K562 (cell line): Measurements from ENCODE around the gene ZNF490. TPM values are rescaled to one million over a fixed set of nuclear protein-coding genes. Genes with fewer than 3 reads are reported as not detected.

Experiments
- ATAC-seq: fragments of 200-7000 bp; cut with Tn5 transposase; 3 replicates; pipeline ENCODE4 v1.9.1; 2020; ENCODE audit warnings: moderate library complexity
- BruUV-seq: library from RNA; stranded (reverse); fragments of 400-500 nt; replicated peaks from 2 replicates; lab custom pipeline; 2021; lab: Mats Ljungman, UMichigan
- CTCF ChIA-PET: fragments of 300-600 bp; formaldehyde crosslinking; extraction: SDS; loops from one replicate; lab custom pipeline; 2021; ENCODE audit warnings: low intra/inter-chr PET ratio; lab: Yijun Ruan, JAX
- POLR2A ChIA-PET: fragments of 300-600, 350-650 bp; sonication (Branson Sonifier 250); formaldehyde crosslinking; extraction: SDS; loops from one replicate; lab custom pipeline; 2021; ENCODE audit warnings: antibody characterized with exemption, inconsistent platforms; lab: Yijun Ruan, JAX
- DNase-seq, 4 experiments: peaks; one replicate each; pipeline versions ENCODE4 v3.0.0 to v3.0.0-alpha.2; 2011 to 2018; ENCODE audit warnings: low spot score in 3 of 4, mixed read lengths in 3 of 4; ENCODE audit errors: extremely low read depth in 1 of 4
- FAIRE-seq: peaks from 2 replicates; lab custom pipeline; 2011; peaks lifted over from hg19 to GRCh38; lab: Jason Lieb, UNC
- H2AFZ ChIP-seq: 2 replicates; pipeline ENCODE4 v1.6.0; 2011; ENCODE audit warnings: low read depth, low read length, control low read depth, inconsistent platforms
- H3K27ac ChIP-seq: fragments of 200-600 bp; 3 replicates; pipeline ENCODE4 v1.8.0; 2011; ENCODE audit warnings: low read depth, mild to moderate bottlenecking, control low read depth, inconsistent platforms, low read length, moderate library complexity, mixed read lengths; ENCODE audit errors: extremely low read depth
- H3K27me3 ChIP-seq, 2 experiments: fragments of 300-600 bp in 1 of 2; 2 replicates in 1 of 2; 3 replicates in 1 of 2; pipeline versions ENCODE4 v1.6.0 to v1.8.0; 2011; ENCODE audit warnings: inconsistent platforms in 2 of 2, low read length in 2 of 2, mild to moderate bottlenecking in 1 of 2, mixed read lengths in 1 of 2, moderate library complexity in 1 of 2; ENCODE audit not compliant: control insufficient read depth in 2 of 2, insufficient read depth in 2 of 2
- H3K36me3 ChIP-seq: fragments of 300-600 bp; 3 replicates; pipeline ENCODE4 v1.8.0; 2011; ENCODE audit warnings: mild to moderate bottlenecking, low read length, inconsistent platforms; ENCODE audit not compliant: control insufficient read depth, insufficient read depth
- H3K4me1 ChIP-seq, 2 experiments: fragments of 200-600 bp in 1 of 2; replicated peaks in 1 of 2; 2 replicates in 1 of 2; 3 replicates in 1 of 2; pipeline versions ENCODE4 v1.5.1 to v1.8.0; 2011; ENCODE audit warnings: inconsistent platforms in 2 of 2, low read length in 2 of 2, mild to moderate bottlenecking in 1 of 2, mixed read lengths in 1 of 2, moderate library complexity in 1 of 2; ENCODE audit not compliant: control insufficient read depth in 2 of 2, insufficient read depth in 2 of 2
- H3K4me2 ChIP-seq: 2 replicates; pipeline ENCODE4 v1.6.1; 2011; ENCODE audit warnings: low read length, control low read depth, inconsistent platforms, mixed read lengths; ENCODE audit not compliant: insufficient read depth
- H3K4me3 ChIP-seq: fragments of 200-600 bp; sonication (generic), shearing (Covaris generic); 2 replicates; pipeline ENCODE4 v1.5.1; 2016; ENCODE audit warnings: control low read depth, inconsistent platforms
- H3K79me2 ChIP-seq: fragments of 200-600 bp; 3 replicates; pipeline ENCODE4 v1.8.0; 2011; ENCODE audit warnings: low read length, inconsistent platforms; ENCODE audit not compliant: control insufficient read depth, insufficient read depth
- H3K9ac ChIP-seq, 2 experiments: 2 replicates each; pipeline versions ENCODE4 v1.6.0 to v1.6.1; 2011; ENCODE audit warnings: low read depth in 2 of 2, low read length in 2 of 2, control low read depth in 1 of 2, inconsistent platforms in 1 of 2, mild to moderate bottlenecking in 1 of 2, mixed read lengths in 1 of 2; ENCODE audit not compliant: insufficient read depth in 1 of 2
- H3K9me1 ChIP-seq: one replicate; pipeline ENCODE4 v1.6.0; 2011; ENCODE audit warnings: inconsistent platforms, mild to moderate bottlenecking, low read length, moderate library complexity; ENCODE audit not compliant: control insufficient read depth, insufficient read depth
- H3K9me3 ChIP-seq: replicated peaks from 2 replicates; pipeline ENCODE4 v1.5.1; 2011; ENCODE audit warnings: low read depth, low read length, inconsistent platforms; ENCODE audit not compliant: control insufficient read depth, insufficient read depth
- H4K20me1 ChIP-seq: replicated peaks from 2 replicates; pipeline ENCODE4 v1.6.1; 2011; ENCODE audit warnings: low read length, inconsistent platforms, mixed read lengths; ENCODE audit not compliant: control insufficient read depth, insufficient read depth
- ADNP ChIP-seq: fragments of 200-800 bp; sonication (Bioruptor generic); IDR thresholded peaks from 2 replicates; pipeline ENCODE4 v1.6.1; 2016; ENCODE audit warnings: missing genetic modification characterization, missing compliant biosample characterization
- ARNT ChIP-seq, 2 experiments: fragments of 450-650 bp; IDR thresholded peaks; 2 replicates each; pipeline ENCODE4 v1.6.1; 2016; ENCODE audit warnings: mild to moderate bottlenecking in 1 of 2
- ATF7 ChIP-seq: fragments of 450-650 bp; IDR thresholded peaks from 2 replicates; pipeline ENCODE4 v1.7.1; 2014; ENCODE audit warnings: mild to moderate bottlenecking, moderate library complexity
- BRD4 ChIP-seq: fragments of 200-600 bp; sonication (generic); IDR thresholded peaks from 2 replicates; pipeline ENCODE4 v1.6.1; 2017; ENCODE audit warnings: inconsistent platforms
- BRF2 ChIP-seq: IDR thresholded peaks from 3 replicates; pipeline ENCODE4 v1.6.1; 2011; ENCODE audit warnings: borderline replicate concordance, mild to moderate bottlenecking; ENCODE audit not compliant: insufficient read length, insufficient read depth
- CHD2 ChIP-seq: IDR thresholded peaks from 2 replicates; pipeline ENCODE4 v1.6.1; 2011; ENCODE audit warnings: low read depth, low read length
- ILF3 ChIP-seq: fragments of 450-650 bp; IDR thresholded peaks from 2 replicates; pipeline ENCODE4 v1.6.1; 2018; ENCODE audit warnings: antibody characterized with exemption, mild to moderate bottlenecking, moderate library complexity, borderline replicate concordance
- KDM2B ChIP-seq: fragments of 250-450 bp; sonication (Bioruptor Pico); IDR thresholded peaks from 2 replicates; pipeline ENCODE4 v1.8.0; 2021; ENCODE audit warnings: mild to moderate bottlenecking, moderate library complexity
- LEF1 ChIP-seq: fragments of 450-650 bp; IDR thresholded peaks from 2 replicates; pipeline ENCODE4 v1.6.1; 2016; ENCODE audit warnings: mild to moderate bottlenecking
- MYNN ChIP-seq, 2 experiments: sonication (generic); formaldehyde crosslinking in 1 of 2; IDR thresholded peaks; 2 replicates each; pipeline versions ENCODE4 v1.5.0 to v1.6.1; 2016 to 2020; ENCODE audit warnings: antibody characterized with exemption in 1 of 2, missing genetic modification reagents in 1 of 2
- POU5F1 ChIP-seq: fragments of 150-350 bp; IDR thresholded peaks from 2 replicates; pipeline ENCODE4 v1.6.1; 2014; ENCODE audit warnings: borderline replicate concordance, low read length, low read depth, mild to moderate bottlenecking; ENCODE audit not compliant: partially characterized antibody
- STAG1 ChIP-seq: sonication (generic); formaldehyde crosslinking; IDR thresholded peaks from 2 replicates; pipeline ENCODE4 v1.5.0; 2020; ENCODE audit warnings: missing genetic modification reagents, borderline replicate concordance
- TCF15 ChIP-seq: fragments of 250-450 bp; sonication (Bioruptor Pico); IDR thresholded peaks from 2 replicates; pipeline ENCODE4 v1.8.0; 2022; ENCODE audit warnings: moderate library complexity, mild to moderate bottlenecking, inconsistent platforms
- THRB ChIP-seq: fragments of 450-650 bp; formaldehyde crosslinking; conservative IDR thresholded peaks from 2 replicates; pipeline ENCODE4 v1.4.0; 2022; ENCODE audit warnings: mild to moderate bottlenecking, missing genetic modification characterization
- TSC22D4 ChIP-seq: fragments of 450-650 bp; IDR thresholded peaks from 2 replicates; pipeline ENCODE4 v1.6.1; 2016; ENCODE audit warnings: missing genetic modification characterization, missing biosample characterization, control low read depth
- ZBED1 ChIP-seq: IDR thresholded peaks from 2 replicates; pipeline ENCODE4 v1.6.1; 2014
- ZNF224 ChIP-seq: sonication (generic); formaldehyde crosslinking; IDR thresholded peaks from 2 replicates; pipeline ENCODE4 v1.8.0; 2022; ENCODE audit warnings: mild to moderate bottlenecking, missing genetic modification reagents
- ZNF449 ChIP-seq: fragments of 250-450 bp; sonication (Bioruptor Pico); IDR thresholded peaks from 2 replicates; pipeline ENCODE4 v1.8.0; 2022; ENCODE audit warnings: moderate library complexity, mild to moderate bottlenecking, inconsistent platforms
- ZNF512 ChIP-seq: IDR thresholded peaks from 2 replicates; pipeline ENCODE4 v1.6.1; 2016; ENCODE audit warnings: missing genetic modification characterization, missing compliant biosample characterization
- WGBS: fragments of 100-300 bp; shearing (Covaris generic); methylation state at CpG from one replicate; pipeline ENCODE4 v1.1.6; 2016; ENCODE audit warnings: low coverage, mixed read lengths; ENCODE audit not compliant: insufficient coverage; ENCODE audit errors: missing lambda C conversion rate; 5-methylcytosine and 5-hydroxymethylcytosine counted together
- in situ Hi-C: fragments of 300-500 bp; cut with MboI; formaldehyde crosslinking; loops from 4 replicates; pipeline ENCODE4 v1.15.0; 2018; ENCODE audit warnings: inconsistent platforms, mixed read lengths
- intact Hi-C: fragments of 100-400 bp; cut with micrococcal nuclease; formaldehyde crosslinking; loops from 2 replicates; pipeline ENCODE4 v1.14.2; 2022
- polyA plus RNA-seq, 8 experiments: library from polyadenylated mRNA; depleted of rRNA in 4 of 8; stranded (reverse) in 5 of 8; unstranded in 3 of 8; fragments of >200 nt; fragmentation: Nextera tagmentation in 2 of 8; fragmentation: Illumina TruSeq in 1 of 8; extraction: Ambion mirVana in 2 of 8; extraction: Trizol in 1 of 8; gene quantifications; 2 replicates each; pipeline versions ENCODE4 v1.2.1 to v1.2.3, GENCODE V29; 2011 to 2014; ENCODE audit warnings: inconsistent platforms in 1 of 8, missing spikeins in 1 of 8
- total RNA-seq, 7 experiments: library from RNA; depleted of rRNA in 6 of 7; stranded (reverse); fragments of >200 nt in 6 of 7; fragmentation: Illumina TruSeq in 2 of 7; extraction: Trizol in 2 of 7; gene quantifications; 2 replicates each; pipeline versions ENCODE4 v1.2.1 to v1.2.3, GENCODE V29; 2011 to 2021; ENCODE audit warnings: low replicate concordance in 1 of 7

The ZNF490 gene
- total and polyA plus RNA-seq, 9 of the 15 experiments (the other 6 are each of a cell fraction or from before 2014, with no cell fraction given) = 0.90 to 8.3 (median 4.4) TPM

GRCh38 chr19:12578641-12579040 lies 32.0 kb downstream of the ZNF490 start:
- no peak for FAIRE-seq
- POLR2A ChIA-PET = no interaction called here
- CTCF ChIA-PET = no interaction called here
- TF ChIP-seq ZNF224 (CRISPR knock-in tag) (no peak), BRF2 (no peak), CHD2 (no peak), ZNF449 (CRISPR knock-in tag) (no peak), MYNN (IDR thresholded peaks at IDR 0.05) (no peak), MYNN (CRISPR knock-in tag; IDR thresholded peaks at IDR 0.05) (no peak), TCF15 (CRISPR knock-in tag) (no peak), TSC22D4 (tag) (no peak), ARNT (IDR thresholded peaks at IDR 0.05) (no peak), THRB (CRISPR knock-in tag) (no peak), BRD4 (no peak), ADNP (tag) (no peak), LEF1 (no peak), ZBED1 (no peak), STAG1 (CRISPR knock-in tag) (no peak), ZNF512 (no peak), KDM2B (no peak), POU5F1 (no peak), ATF7 (no peak), ILF3 (no peak)

More at GRCh38 chr19:12578641-12579040, 32.0 kb downstream of the ZNF490 start:
- no peaks in the 10 kb centered on the region for H3K9me1 ChIP-seq
- H3K79me2 ChIP-seq = no peaks in the 10 kb centered on the region
- H3K27me3 ChIP-seq = no peaks in the 10 kb centered on the region
- DNase-seq (no peak), ATAC-seq (no peak)
- H3K36me3 ChIP-seq = peaks cover 19% of the 10 kb centered on the region
- H3K27ac ChIP-seq = no peak overlapping the region
- no peak overlapping the region for H2AFZ ChIP-seq
- in situ Hi-C loops (no loop called here), intact Hi-C loops (no loop called here)
- H3K4me2 ChIP-seq = no peak overlapping the region
- H4K20me1 ChIP-seq = no peaks in the 10 kb centered on the region
- H3K4me1 ChIP-seq = no peaks in the 10 kb centered on the region; a peak in 1 of 5 replicates
- no TSS peak for BruUV-seq
- H3K4me3 ChIP-seq = no peak overlapping the region
- H3K9ac ChIP-seq = no peak overlapping the region
- H3K9me3 ChIP-seq = peaks cover 18% of the 10 kb centered on the region
- 88% methylated on average over 10 of the region's 10 CpGs for WGBS
